ENCODE results near the gene SLC10A3.

Gene SLC10A3, protein sequence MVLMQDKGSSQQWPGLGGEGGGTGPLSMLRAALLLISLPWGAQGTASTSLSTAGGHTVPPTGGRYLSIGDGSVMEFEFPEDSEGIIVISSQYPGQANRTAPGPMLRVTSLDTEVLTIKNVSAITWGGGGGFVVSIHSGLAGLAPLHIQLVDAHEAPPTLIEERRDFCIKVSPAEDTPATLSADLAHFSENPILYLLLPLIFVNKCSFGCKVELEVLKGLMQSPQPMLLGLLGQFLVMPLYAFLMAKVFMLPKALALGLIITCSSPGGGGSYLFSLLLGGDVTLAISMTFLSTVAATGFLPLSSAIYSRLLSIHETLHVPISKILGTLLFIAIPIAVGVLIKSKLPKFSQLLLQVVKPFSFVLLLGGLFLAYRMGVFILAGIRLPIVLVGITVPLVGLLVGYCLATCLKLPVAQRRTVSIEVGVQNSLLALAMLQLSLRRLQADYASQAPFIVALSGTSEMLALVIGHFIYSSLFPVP

DNA sequence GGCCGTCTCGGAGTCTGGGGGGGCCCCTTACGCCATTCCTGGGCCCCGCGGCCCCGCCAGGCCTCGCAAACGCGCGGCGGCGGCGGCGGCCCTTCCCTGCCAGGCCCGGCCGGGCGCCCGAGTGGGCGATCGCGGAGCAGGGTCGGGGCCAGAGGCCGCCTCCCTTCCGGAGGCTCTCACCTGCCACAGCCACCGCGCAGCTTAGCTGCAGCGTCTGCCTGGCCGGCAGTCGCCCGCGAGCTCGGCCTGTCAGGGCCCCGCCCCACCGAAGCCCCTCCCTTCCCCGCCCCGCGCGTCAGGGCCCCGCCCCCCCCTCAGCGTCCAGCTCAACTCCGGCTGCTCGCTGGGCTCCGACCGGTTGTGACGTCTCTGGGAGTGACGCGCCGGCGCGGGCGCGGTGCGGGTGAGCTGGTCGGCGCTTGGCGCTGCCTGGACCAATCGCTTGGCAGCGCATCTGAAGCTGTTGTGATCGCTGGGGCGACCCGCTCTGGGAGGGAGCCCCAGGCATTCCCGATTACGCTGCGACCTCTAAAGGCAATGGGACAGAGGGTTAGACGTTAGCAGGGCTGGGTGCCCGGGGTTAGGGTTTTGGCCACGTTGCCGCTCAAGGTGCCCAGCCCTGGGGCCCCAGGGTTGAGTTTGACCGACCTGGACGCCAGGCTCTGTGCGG is at the start of gene SLC10A3:
Gene SLC10A3, minus strand, starts transcription at position 216 of the 670 bp plus-strand sequence. CDS start 1,689 bp downstream, outside the sequence.
- peak; percentile 94 for DNase-seq

DNA sequence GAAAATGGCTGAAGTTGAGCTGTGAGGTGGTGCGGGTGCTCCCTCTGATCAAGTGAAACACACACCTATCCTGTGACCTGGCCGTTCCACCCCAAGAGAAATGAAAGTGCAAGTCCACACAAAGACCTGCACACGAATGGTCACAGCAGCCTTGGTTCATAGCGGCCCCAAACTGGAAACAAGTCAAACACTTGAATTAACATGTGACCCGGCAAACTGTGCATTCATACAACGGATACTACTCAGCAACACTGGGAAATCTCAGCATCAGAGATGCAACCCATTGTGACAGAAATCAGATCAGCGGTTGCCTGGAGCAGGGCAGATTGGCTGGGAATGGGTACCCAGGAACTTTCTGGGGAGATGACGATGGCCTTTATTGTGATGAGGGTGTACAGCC is 48.6 kb upstream of the SLC10A3 start:
- DNase-seq = no peak

DNA sequence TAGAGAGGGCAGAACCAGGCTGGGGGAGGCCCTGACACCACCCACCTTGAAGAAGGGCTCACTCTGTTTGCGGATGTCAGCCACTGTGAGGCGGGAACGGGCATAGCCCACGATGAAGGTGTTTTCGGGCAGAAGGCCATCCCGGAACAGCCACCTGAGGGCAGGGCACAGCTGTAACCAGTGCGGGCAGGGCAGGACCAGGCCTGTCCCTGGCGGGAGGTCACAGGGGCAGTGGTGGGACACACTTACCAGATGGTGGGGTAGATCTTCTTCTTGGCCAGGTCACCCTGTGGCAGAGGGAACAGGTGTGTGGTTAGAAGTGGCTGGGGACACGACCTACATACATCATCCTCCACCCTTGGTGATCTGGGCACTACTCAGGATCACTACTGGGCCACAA is 45.5 kb upstream of the SLC10A3 start:
- no peak for DNase-seq

DNA sequence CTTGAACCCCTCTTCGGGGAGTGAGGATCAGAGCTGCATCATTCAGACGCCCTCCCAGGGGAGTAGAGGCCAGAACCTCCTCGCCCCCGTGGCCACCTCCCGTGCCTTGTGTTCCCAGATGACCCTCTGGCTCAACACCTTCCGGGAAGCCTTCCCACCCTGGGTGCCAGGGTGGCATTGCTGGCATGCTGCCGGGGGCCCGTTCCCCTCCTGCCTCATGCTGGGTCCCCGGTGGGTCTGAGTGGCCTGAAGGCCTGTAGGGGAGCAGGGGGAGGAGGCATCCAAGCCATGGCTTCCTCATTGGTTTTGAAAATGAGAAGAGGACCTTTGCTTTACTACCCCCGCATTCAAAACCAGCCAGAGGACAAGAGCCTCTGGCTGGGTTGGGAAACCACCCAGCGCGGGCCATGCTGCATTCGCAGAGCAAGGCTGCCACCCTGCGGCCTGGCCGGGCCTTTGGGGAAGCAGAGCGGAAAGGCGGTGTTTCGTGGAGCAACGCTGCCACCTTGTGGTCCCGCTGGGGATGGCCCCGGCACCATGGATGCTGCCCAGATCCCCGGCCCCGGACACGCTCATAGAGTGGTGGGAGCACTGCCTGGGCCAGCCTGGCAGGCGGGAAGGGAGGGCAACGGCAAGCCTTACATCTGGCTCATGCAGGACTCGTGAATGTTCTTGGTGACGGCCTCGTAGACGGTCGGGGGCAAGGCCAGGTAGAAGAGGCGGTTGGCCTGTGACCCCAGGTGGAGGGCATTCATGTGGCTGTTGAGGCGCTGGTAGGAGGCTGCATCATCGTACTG is 44.3 kb upstream of the SLC10A3 start:
- DNase-seq = peak; percentile 87

DNA sequence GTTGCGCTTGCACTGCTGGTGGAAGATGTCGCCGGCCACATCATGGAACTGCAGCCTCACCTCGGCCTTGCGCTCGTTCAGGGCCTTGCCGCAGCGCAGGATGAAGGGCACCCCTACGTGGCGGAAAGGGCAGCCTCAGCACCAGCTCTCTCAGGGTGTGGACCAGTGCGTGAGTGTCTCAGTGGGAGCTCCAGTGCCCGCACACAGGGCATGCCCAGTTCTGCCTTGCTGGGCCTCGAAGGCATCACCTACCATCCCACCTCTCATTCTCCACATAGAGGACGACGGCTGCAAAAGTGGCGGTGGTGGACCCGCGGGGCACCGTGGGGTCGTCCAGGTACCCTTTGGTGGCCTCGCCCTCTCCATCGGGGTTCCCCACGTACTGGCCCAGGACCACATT is 42.3 kb upstream of the SLC10A3 start:
- DNase-seq = no peak

DNA sequence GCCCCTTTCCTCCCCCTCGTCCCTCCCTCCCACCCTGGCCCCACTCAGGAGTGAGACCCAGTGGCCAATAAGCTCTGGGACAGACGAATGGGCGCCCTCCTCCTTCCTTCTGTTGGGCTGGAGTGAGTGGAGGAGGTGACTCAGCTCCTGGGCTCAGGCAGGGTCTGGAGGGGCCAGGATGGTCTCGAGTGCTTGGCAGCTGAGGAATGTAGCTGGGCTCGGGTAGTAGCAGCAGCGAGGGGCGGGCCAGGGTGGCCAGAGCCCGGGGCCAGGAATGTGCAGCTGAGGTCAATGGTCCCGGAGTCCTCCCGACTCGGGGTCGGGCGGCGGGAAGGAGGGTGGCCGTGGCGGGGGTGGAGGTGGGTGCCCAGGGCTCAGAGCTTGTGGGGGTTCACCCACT is 41.2 kb upstream of the SLC10A3 start:
- DNase-seq = no peak

DNA sequence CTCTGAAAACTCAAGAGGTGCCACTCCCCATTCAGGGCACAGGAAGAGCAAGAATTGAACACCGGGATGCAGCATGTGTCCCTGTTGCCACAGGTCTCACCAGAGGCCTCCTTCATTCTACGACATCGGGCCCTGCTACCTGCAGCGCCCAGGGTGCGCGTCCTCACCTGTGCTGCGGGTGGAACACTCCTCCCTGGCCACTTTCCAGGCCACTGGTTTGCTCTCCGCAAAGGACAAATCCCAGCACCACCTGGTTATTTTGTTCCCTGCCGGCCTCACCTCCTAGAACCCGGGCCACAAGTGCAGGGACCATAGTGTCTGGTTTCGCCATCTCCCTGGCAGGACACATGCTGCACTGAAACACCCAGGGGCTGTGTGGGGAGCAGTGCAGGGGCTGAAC is 39.9 kb upstream of the SLC10A3 start:
- DNase-seq = no peak

DNA sequence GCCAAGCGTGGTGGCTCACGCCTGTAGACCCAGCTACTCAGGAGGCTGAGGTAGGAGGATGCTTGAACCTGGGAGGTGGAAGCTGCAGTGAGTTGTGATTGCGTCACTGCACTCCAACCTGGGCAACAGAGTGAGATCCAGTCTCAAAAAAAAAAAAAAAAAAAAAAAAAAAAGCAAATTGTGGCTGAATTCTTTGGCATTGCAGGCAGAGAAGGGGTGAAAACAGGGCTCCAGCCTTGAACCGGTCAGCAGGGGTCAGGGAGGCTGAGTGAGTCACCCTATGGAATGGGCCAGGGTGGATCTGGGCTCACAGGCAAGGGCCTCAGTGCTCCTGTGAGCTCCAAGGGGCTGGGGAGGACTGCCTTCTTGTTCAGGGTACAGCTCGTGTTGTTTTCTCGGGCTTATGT is 38.8 kb upstream of the SLC10A3 start:
- no peak for DNase-seq

DNA sequence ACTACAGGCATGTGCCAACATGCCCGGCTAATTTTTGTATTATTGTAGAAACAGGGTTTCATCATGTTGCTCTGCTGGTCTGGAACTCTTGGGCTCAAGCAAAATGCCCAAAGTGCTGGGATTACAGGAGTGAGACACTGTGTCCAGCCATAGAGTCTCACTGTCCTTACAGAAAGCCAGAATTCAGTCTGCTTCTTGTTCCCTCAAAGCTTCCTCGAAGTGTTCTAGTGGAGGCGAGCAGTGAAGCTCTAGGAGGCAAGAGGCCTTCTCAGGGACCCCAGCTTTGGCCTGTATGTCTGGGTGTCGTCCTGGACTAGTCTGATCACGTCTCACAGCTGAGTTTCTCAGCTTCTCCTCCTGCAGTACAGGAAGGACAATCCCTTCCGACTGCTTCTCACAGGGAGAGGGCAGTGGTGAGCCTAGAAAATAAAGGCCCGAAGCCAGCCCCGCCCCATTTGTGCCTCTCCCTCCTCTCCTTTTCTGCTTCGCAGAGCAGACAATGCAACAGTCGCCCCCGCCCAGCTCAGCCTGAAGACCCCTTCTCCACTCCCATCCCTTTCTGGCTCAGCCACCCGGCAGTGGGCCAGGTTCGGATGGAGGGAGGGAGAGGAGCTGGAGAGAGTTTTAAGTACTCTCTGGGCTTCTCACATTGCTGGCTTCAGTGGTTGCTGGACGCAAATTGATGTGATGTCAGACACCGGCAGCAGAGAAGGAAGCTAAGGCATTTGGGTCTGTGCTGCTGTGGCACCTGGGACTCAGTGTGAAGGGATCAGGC is 36.7 kb upstream of the SLC10A3 start:
- DNase-seq = peak; percentile 67

DNA sequence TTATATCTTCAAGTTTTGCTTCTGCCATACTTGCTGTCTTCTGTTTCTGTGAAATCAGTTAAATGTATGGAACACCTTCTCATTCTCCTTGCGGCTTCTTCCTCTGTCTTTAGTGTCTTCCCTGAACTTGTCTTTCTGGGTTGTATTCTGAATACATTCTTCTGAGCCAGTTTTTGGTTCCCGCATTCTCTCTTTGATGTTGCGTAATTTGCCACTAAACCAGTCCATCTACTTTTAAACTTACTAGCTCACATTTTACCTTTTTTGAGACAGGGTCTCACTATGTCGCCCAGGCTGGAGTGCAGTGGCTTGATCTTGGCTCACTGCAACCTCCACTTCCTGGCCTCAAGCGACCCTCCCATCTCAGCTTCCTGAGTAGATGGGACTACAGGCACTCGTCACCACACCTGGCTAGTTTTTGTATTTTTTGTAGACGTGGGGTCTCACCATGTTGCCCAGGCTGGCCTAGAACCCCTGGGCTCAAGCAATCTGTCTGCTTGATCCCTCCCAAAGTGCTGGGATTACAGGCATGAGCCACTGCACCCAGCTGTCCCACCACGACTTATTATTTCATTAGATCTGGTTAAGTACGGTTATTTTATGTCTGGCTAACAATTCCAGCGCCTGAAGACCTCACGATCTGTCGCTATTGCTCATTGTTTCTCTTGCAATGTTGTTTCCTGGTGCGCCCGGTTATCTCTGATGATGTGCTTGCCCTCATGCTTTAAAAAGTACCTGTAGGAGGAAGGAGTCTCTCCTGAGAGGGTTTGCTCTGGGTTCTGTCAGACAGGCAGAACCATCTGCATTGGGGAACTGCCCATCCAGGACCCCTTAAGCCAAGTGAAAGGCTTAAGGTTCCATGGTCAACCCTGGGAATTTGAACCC is 35.4 kb upstream of the SLC10A3 start:
- no peak for DNase-seq

DNA sequence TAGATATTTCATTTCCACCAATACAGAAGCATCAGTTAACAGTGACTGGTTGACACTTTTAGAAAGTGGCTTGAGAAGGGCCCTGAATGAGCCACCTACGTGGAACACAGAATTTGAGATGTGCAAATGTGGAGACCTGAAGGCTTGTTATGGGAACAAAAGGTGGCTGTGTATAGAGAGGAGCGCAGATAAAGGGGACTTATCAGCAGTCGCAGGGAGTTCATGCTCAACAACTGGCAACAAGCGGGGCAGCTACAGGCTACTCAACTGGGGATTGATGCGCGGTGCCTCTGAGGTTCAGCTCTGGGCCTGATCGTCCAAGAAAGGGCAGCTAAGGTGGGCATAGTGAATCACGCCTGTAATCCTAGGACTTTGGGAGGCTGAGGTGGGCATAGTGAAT is 29.0 kb upstream of the SLC10A3 start:
- no peak for DNase-seq

DNA sequence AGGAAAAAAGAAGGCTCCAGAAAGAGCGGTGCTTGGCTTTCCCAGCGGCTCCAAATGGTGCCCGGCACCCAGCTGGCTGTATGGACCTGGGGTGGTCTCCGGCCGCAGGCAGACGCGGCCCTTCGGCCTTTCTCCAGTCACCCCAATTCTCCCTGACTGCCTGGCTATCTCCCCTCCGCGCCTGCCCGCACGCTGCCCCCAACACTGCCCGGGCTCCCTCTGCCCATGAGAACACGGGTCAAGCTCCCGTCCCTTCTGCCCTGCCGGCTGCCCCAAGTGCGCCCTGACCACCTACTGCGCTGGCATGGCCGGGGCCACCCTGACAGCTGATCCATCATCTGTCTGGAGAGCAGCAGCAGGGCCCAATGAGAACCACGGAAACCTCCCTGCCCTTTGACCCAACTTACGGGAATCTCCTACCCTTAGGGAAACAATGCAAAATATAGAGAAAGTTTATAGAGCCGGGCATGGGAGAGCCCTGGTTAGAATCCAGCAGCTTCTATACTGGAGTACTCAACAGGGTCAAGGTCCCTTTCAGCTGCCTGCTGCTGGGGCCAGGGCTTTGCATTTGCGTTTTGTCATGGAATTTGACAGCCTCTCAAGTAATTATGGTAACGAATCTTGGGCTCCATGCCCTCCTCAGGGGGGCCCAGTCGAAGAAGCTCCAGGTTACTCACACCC is 26.8 kb upstream of the SLC10A3 start:
- DNase-seq = no peak

DNA sequence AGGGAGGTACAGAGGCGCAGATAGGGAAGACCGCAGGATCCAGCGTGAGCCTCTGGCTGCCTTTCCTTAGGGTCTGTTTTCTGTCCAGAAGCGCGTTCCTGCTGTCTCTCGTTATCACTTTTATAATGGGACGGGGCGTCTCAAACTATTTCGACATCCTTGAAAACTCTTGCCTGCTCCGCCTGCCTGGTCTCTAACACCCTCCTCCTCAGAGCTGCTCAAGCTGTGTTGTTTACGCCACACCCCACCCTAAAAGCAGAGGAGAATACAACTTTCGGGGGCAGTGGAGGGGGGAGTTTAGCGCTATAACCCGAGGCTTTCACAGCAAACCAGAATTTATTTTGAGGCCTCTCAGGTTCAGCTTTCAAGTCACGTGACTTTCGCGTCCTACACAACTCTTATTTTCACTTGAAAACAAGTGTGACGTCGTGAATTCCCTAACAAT is 26.2 kb upstream of the SLC10A3 start:
- DNase-seq = peak; percentile 35

DNA sequence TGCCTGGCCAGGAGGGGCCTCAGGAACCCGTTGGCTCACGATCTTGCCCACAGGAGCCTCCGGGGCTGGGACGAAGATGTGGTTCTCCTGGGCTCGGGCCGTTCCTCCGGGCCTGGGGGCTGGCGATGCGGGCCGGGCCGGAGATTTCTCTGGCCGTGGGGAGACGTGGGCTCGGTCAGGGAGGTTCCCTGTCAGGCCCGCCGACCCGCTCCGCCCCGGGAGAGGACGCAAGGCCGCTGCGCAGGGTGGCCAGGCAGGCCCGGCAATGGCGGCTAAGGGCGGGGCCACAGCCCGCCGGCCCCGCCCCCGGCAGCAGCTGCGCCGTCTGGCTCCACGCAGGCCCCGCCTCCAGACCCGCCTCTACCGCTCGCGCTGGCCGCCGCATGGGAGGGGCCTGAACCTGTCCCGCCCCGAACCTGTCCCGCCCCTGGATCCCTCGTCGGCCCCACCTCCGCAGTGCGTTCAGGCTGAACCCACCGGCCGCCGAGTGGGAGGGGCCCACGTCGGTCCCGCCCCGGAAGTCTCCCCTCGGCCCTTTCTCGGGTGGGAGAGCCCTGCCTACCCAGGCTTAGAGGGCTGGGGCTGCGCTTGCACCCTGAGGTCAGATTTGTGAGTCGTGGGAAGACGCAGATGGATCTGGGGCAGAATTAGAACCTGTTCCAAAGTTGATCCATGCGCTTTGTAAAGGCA is 25.7 kb upstream of the SLC10A3 start, which contains the start of gene FAM3A:
Gene FAM3A, minus strand, starts transcription at position 267 of the 690 bp plus-strand sequence. CDS start 460 bp downstream, outside the sequence.
- peak; percentile 94 for DNase-seq

DNA sequence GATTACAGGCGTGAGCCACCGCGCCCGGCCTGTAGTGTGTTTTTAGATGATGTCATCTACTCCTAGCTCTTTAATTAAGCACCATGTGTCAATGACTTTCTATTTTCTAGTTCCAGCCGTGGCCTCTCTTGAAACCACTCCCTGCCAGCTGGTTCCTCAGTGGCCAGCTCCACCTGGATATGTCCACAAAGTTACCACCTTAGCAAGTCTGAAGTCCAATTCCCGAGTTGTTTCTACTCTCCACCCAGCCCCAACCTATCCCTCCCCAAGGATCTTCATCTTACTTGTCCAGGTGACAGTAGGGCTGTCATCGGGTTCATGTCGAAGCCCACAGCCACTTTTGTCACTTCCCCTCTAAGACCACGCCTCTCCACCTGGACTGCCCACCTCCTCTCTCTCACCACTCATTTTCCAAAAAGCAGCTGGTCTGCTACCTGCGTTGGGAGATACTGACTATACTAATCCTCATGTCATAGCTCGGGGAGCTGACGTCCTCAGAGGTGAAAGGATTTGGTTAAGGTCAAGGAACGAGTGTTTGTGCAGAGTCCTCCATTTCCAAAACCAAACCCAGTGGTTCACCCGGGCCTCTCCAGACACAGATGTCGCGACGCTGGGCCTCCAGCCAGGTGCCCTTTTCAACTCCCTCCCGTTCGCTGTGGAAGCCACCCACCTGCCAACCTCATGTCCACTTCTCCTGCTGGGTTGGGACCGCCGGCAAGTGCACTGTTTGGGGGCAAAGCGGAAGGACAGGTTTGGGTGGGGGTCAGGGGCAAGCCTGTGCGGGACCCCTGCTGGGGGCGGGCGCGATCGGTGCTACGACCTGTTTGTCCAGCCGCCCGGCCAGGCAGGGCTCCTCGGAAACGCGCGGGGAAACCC is 24.9 kb upstream of the SLC10A3 start:
- peak; percentile 44 for DNase-seq

DNA sequence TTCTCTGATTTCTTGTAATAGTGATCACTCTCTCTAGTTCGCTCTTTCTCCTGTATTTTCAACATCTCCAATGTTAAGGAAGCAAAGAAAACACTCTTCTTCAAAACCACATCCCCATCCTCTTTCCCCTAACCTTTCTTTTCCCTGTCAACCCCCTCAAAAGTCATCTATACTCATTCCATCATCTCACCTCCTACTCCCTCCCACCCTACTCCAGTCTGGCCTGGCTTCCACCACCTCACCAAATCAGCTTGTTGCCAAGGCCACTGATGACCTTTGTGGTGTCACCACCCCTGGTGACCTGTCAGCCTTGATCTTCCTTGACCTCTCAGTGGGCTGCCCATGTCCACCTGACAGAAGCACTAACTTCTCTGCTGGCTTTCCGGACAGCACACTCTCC is 23.3 kb upstream of the SLC10A3 start:
- no peak for DNase-seq

DNA sequence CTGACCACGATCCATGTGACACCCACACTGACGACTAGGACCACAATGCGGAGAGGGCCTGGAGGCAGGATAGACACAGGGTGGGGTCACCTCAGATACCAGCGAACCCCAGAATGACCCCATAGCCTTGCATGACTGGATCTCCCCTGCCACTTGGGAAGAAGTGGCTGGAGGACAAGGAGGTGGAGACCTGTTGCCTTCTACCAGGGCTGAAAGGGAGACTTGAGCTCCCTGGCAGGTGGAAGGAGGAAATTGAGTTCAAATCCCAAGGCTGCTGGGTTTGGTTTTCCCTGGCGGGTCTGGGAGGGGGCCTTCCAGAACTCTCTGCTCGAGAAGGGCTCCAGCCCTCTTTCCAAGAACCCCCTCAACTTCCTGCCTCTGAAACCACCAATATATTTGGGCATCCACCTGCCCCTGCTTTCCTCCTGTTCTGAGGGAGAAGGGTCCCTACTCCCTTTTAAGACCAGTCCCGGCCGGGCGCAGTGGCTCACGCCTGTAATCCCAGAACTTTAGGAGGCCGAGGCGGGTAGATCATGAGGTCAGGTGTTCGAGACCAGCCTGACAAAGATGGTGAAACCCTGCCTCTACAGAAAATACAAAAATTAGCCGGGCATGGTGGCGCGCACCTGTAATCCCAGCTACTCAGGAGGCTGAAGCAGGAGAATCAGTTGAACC is 22.6 kb upstream of the SLC10A3 start:
- DNase-seq = no peak

DNA sequence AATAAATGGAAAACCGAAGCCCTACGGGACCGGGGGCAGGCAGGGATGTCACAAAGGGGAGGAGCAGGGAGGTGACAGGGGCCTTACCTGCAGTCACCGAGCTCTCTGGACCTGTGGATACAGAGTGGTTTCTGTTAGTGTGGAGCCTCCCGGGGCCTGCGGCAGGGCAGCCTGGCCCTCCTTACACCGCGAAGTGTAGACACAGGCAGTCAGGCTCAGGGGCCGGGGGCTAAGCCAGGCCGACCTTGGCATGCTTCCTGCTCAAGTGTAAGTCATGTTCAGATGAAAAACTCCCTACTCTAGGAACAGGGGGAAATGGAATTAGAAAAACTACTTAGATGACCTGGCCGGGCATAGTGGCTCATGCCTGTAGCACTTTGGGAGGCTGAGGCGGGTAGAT is 21.3 kb upstream of the SLC10A3 start:
- no peak for DNase-seq

Measured in CD4-positive, alpha-beta T cell treated with Interleukin-21 for 1 hour (primary cell).